ENCODE measurements around the gene LECT2.

Gene LECT2

GRCh38 chr5:135930029-135930948 is 24.5 kb downstream of the LECT2 start:
- peak; percentile 32 for DNase-seq

GRCh38 chr5:135921388-135921787 is 33.4 kb downstream of the LECT2 start:
- DNase-seq: no peak

GRCh38 chr5:135920199-135920598 is 34.6 kb downstream of the LECT2 start:
- DNase-seq: no peak

- no peak for DNase-seq
Measured at GRCh38 chr5:135916638-135917263, 38.0 kb downstream of the LECT2 start.

GRCh38 chr5:135915466-135916001 is 39.2 kb downstream of the LECT2 start:
- no peak for DNase-seq

- no peak for DNase-seq
Measured at GRCh38 chr5:135913713-135914626, 40.8 kb downstream of the LECT2 start.

- DNase-seq: no peak
Measured at GRCh38 chr5:135905144-135905543, 49.6 kb downstream of the LECT2 start.

GRCh38 chr5:135901633-135902032 is 53.1 kb downstream of the LECT2 start:
- DNase-seq: no peak

GRCh38 chr5:135900276-135900675 is 54.5 kb downstream of the LECT2 start:
- no peak for DNase-seq

GRCh38 chr5:135898651-135899050 is 56.1 kb downstream of the LECT2 start:
- no peak for DNase-seq

Measured in NCI-H146 (cell line).